ENCODE measurements around the gene MLPH.

- TF ChIP-seq CTCF (conservative IDR thresholded peaks at IDR 0.05 in 1 of 2, IDR thresholded peaks at IDR 0.05 in 1 of 2; ENCODE audit: extremely low read depth in 1 of 2, insufficient read depth in 1 of 2, low read depth in 1 of 2, low read length in 2 of 2): no peak
- no peak for TF ChIP-seq EZH2 (IDR thresholded peaks at IDR 0.05; ENCODE audit: borderline replicate concordance, low read length)
These were observed 47.3 kb downstream of the MLPH start for GRCh38 chr2:237534380-237534779.

Measured in mammary epithelial cell (primary cell).